Trophoblast cell (in vitro differentiated cells and primary cell): Measurements from ENCODE around the gene DGKZ.

Source experiments
- DNase-seq, 2 donors: peaks; one replicate each; pipeline ENCODE4 v3.0.0-alpha.2; 2016
- H2AFZ ChIP-seq: 2 replicates; pipeline ENCODE4 v1.6.1; 2013; ENCODE audit warnings: low read length, moderate library complexity, mild to moderate bottlenecking; ENCODE audit not compliant: insufficient read depth, poor library complexity
- H2AK5ac ChIP-seq: 2 replicates; pipeline ENCODE4 v1.6.1; 2013; ENCODE audit warnings: mild to moderate bottlenecking, low read length
- H2BK120ac ChIP-seq: 2 replicates; pipeline ENCODE4 v1.6.1; 2013; ENCODE audit warnings: low read length, mild to moderate bottlenecking, moderate library complexity; ENCODE audit not compliant: insufficient read depth, poor library complexity
- H2BK12ac ChIP-seq: 2 replicates; pipeline ENCODE4 v1.6.1; 2013; ENCODE audit warnings: mild to moderate bottlenecking, low read length, moderate library complexity
- H2BK5ac ChIP-seq: 2 replicates; pipeline ENCODE4 v1.6.1; 2013; ENCODE audit warnings: low read length, low read depth, moderate library complexity, mild to moderate bottlenecking; ENCODE audit not compliant: poor library complexity
- H3K14ac ChIP-seq: 2 replicates; pipeline ENCODE4 v1.6.1; 2013; ENCODE audit warnings: mild to moderate bottlenecking, low read length
- H3K18ac ChIP-seq: 2 replicates; pipeline ENCODE4 v1.6.1; 2013; ENCODE audit warnings: mild to moderate bottlenecking, low read length
- H3K23ac ChIP-seq: 2 replicates; pipeline ENCODE4 v1.6.1; 2013; ENCODE audit warnings: low read length
- H3K27ac ChIP-seq: 2 replicates; pipeline ENCODE4 v1.5.1; 2013; ENCODE audit warnings: low read depth, mild to moderate bottlenecking, inconsistent platforms, low read length, moderate library complexity
- H3K27me3 ChIP-seq: 2 replicates; pipeline ENCODE4 v1.6.1; 2013; ENCODE audit warnings: inconsistent platforms, mild to moderate bottlenecking, low read length, moderate library complexity; ENCODE audit not compliant: insufficient read depth
- H3K36me3 ChIP-seq, 2 experiments: 1 replicate in 1 of 2; 2 replicates in 1 of 2; pipeline ENCODE4 v1.6.1; 2013; ENCODE audit warnings: low read length in 2 of 2, mild to moderate bottlenecking in 2 of 2, moderate library complexity in 1 of 2; ENCODE audit not compliant: insufficient read depth in 2 of 2, control insufficient read depth in 1 of 2
- H3K4ac ChIP-seq: 2 replicates; pipeline ENCODE4 v1.6.1; 2013; ENCODE audit warnings: low read depth, mild to moderate bottlenecking, low read length, moderate library complexity
- H3K4me1 ChIP-seq, 2 experiments: 1 replicate in 1 of 2; 2 replicates in 1 of 2; pipeline ENCODE4 v1.6.1; 2013; ENCODE audit warnings: low read length in 2 of 2, mild to moderate bottlenecking in 2 of 2, moderate library complexity in 1 of 2; ENCODE audit not compliant: insufficient read depth in 2 of 2, control insufficient read depth in 1 of 2
- H3K4me2 ChIP-seq: 2 replicates; pipeline ENCODE4 v1.6.1; 2013; ENCODE audit warnings: inconsistent platforms, mild to moderate bottlenecking, low read length, moderate library complexity
- H3K4me3 ChIP-seq: 2 replicates; pipeline ENCODE4 v1.5.1; 2013; ENCODE audit warnings: mild to moderate bottlenecking, low read depth, low read length, inconsistent platforms
- H3K79me1 ChIP-seq: one replicate; pipeline ENCODE4 v1.6.1; 2013; ENCODE audit warnings: low read length
- H3K79me2 ChIP-seq: 2 replicates; pipeline ENCODE4 v1.6.1; 2013; ENCODE audit warnings: low read length, mild to moderate bottlenecking; ENCODE audit not compliant: control insufficient read depth, insufficient read depth, poor library complexity
- H3K9ac ChIP-seq: 2 replicates; pipeline ENCODE4 v1.6.1; 2013; ENCODE audit warnings: mild to moderate bottlenecking, low read length
- H3K9me3 ChIP-seq: 2 replicates; pipeline ENCODE4 v1.6.1; 2013; ENCODE audit warnings: low read depth, mild to moderate bottlenecking, control low read depth, inconsistent platforms, low read length; ENCODE audit not compliant: insufficient read depth
- H4K12ac ChIP-seq: 2 replicates; pipeline ENCODE4 v1.6.1; 2013; ENCODE audit warnings: low read depth, mild to moderate bottlenecking, low read length, moderate library complexity
- H4K8ac ChIP-seq: 2 replicates; pipeline ENCODE4 v1.6.1; 2013; ENCODE audit warnings: low read depth, mild to moderate bottlenecking, low read length, moderate library complexity
- H4K91ac ChIP-seq: one replicate; pipeline ENCODE4 v1.6.1; 2013; ENCODE audit warnings: low read depth, mild to moderate bottlenecking, low read length, moderate library complexity
- WGBS: extraction: QIAGEN DNeasy Blood & Tissue Kit; methylation state at CpG from one replicate; pipeline ENCODE4 v1.1.7; 2013; ENCODE audit warnings: missing lambda C conversion rate; ENCODE audit not compliant: insufficient read length, insufficient coverage; ENCODE audit errors: extremely low coverage; 5-methylcytosine and 5-hydroxymethylcytosine counted together

Gene DGKZ

DNA sequence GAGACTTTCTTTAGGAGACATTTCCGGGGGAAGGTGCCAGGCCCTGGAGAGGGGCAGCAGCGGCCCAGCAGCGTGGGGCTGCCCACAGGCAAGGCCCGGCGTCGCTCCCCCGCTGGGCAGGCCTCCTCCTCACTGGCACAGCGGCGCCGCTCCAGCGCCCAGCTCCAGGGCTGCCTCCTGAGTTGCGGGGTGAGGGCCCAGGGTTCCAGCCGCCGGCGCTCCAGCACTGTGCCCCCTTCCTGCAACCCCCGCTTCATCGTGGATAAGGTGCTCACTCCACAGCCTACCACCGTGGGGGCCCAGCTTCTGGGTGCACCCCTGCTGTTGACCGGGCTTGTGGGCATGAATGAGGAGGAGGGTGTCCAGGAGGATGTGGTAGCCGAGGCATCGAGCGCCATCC lies 19.0 kb downstream of the DGKZ start:
- no peak overlapping the region for H3K23ac ChIP-seq
- H3K4ac ChIP-seq, result no peak overlapping the region
- H3K27me3 ChIP-seq, result no peaks in the 10 kb centered on the region
- no CpG with 5 or more reads among the region's 22 CpGs for WGBS
- no peak overlapping the region for H4K12ac ChIP-seq
- H2BK120ac ChIP-seq, result no peak overlapping the region
- no peak overlapping the region for H3K27ac ChIP-seq
- peaks cover 7 to 15% of the 10 kb centered on the region in 2 experiments for H3K4me1 ChIP-seq
- no peak overlapping the region for H4K91ac ChIP-seq
- H2AK5ac ChIP-seq, result no peak overlapping the region
- no peak overlapping the region for H2BK5ac ChIP-seq
- DNase-seq, result no peak
- H2BK12ac ChIP-seq, result no peak overlapping the region
- H3K9me3 ChIP-seq, result no peaks in the 10 kb centered on the region
- H3K18ac ChIP-seq, result no peak overlapping the region
- H3K36me3 ChIP-seq, result peaks cover 31 to 37% of the 10 kb centered on the region in 2 experiments
- no peak overlapping the region for H3K9ac ChIP-seq
- H2AFZ ChIP-seq, result no peak overlapping the region
- no peak overlapping the region for H3K4me2 ChIP-seq
- H3K79me2 ChIP-seq, result peaks cover 2% of the 10 kb centered on the region
- no peak overlapping the region for H4K8ac ChIP-seq
- no peak overlapping the region for H3K4me3 ChIP-seq
- H3K79me1 ChIP-seq, result no peaks in the 10 kb centered on the region
- H3K14ac ChIP-seq, result no peak overlapping the region

DNA sequence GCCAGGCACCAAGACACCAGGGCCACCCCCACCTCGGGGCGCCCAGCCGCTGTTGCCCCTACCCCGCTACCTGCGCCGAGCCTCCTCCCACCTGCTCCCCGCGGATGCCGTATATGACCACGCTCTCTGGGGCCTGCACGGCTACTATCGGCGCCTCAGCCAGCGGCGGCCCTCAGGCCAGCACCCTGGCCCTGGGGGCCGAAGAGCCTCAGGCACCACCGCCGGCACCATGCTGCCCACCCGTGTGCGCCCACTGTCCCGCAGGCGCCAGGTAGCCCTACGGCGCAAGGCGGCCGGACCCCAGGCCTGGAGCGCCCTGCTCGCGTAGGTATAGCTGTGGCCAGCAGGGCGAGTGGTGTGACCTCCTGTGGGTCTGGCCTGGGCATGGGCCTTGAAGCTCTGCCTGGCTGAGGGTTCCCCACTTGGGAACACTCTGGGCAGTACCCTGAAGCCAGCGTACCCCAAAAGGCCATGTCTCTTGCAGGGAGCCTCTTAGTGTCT lies 19.4 kb downstream of the DGKZ start:
- Histone ChIP-seq H3K27ac (no peak overlapping the region), H3K4me3 (no peak overlapping the region), H3K27me3 (no peaks in the 10 kb centered on the region), H4K12ac (no peak overlapping the region), H3K79me1 (no peaks in the 10 kb centered on the region), H2BK5ac (no peak overlapping the region), H2BK120ac (no peak overlapping the region), H2AFZ (no peak overlapping the region), H3K23ac (no peak overlapping the region), H3K36me3 (peaks cover 35 to 41% of the 10 kb centered on the region in 2 experiments), H3K4ac (no peak overlapping the region), H2BK12ac (no peak overlapping the region), H4K8ac (no peak overlapping the region), H3K79me2 (peaks cover 2% of the 10 kb centered on the region), H2AK5ac (no peak overlapping the region), H3K9me3 (no peaks in the 10 kb centered on the region), H3K18ac (no peak overlapping the region), H3K14ac (no peak overlapping the region), H3K4me1 (peaks cover 7 to 15% of the 10 kb centered on the region in 2 experiments), H3K9ac (no peak overlapping the region), H3K4me2 (no peak overlapping the region), H4K91ac (no peak overlapping the region)
- DNase-seq, result no peak
- no CpG with 5 or more reads among the region's 31 CpGs for WGBS

DNA sequence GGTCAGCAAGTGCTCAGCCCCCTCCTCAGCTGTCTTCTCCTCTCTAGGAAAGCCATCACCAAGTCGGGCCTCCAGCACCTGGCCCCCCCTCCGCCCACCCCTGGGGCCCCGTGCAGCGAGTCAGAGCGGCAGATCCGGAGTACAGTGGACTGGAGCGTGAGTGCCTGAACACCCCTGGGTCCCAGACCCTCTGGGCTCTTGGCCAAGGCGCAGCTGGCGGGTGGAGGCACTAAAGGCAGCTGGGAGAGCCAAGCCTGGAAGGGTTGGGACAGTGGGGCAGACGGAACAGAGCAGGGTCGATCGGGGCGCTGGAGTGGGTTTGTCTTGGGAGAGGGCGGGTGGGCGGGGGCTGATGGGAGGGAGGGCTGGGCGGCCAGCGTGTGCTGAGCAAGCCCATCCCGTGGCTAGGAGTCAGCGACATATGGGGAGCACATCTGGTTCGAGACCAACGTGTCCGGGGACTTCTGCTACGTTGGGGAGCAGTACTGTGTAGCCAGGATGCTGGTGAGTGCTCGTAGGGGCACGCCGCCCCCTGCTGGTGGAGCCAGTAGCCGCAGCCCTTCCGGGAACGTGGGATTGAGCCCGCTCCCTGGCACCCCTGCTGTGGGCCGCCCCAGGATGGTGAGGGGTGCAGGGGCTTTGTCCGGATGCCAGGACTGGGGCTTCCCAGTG lies 20.1 kb downstream of the DGKZ start:
- H2AK5ac ChIP-seq, result no peak overlapping the region

DNA sequence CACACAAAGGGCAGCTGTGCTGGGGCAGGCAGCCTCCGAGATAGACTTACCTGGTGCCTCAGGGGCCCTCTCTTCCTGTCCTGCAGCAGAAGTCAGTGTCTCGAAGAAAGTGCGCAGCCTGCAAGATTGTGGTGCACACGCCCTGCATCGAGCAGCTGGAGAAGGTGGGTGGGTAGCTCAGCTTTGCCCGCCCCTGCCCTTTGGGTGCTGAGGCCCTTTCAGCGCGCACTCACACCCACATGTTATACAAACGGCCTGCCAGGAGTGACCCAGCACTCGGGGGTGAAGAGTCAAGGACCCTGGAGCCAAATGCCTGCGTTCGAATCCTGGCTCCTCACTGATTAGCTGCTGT lies 20.6 kb downstream of the DGKZ start:
- Histone ChIP-seq H3K79me2 (peaks cover 2% of the 10 kb centered on the region), H4K12ac (no peak overlapping the region), H2AK5ac (no peak overlapping the region), H3K4me3 (no peak overlapping the region), H3K27me3 (no peaks in the 10 kb centered on the region), H3K4ac (no peak overlapping the region), H2BK12ac (no peak overlapping the region), H4K8ac (no peak overlapping the region), H3K36me3 (peaks cover 47 to 49% of the 10 kb centered on the region in 2 experiments), H3K79me1 (no peaks in the 10 kb centered on the region), H2BK5ac (no peak overlapping the region), H3K23ac (no peak overlapping the region), H4K91ac (no peak overlapping the region), H3K4me1 (peaks cover 4 to 12% of the 10 kb centered on the region in 2 experiments), H2BK120ac (no peak overlapping the region), H3K14ac (no peak overlapping the region), H2AFZ (no peak overlapping the region), H3K9ac (no peak overlapping the region), H3K9me3 (no peaks in the 10 kb centered on the region), H3K4me2 (no peak overlapping the region), H3K18ac (no peak overlapping the region), H3K27ac (no peak overlapping the region)
- no peak for DNase-seq
- WGBS, result no CpG with 5 or more reads among the region's 12 CpGs

More for the DNA sequence above, 20.1 kb downstream of the DGKZ start:
- Histone ChIP-seq H3K79me1 (no peaks in the 10 kb centered on the region), H3K79me2 (peaks cover 2% of the 10 kb centered on the region), H3K23ac (no peak overlapping the region), H2BK120ac (no peak overlapping the region), H4K91ac (no peak overlapping the region), H2BK12ac (no peak overlapping the region), H2AFZ (no peak overlapping the region), H4K12ac (no peak overlapping the region), H3K36me3 (peaks cover 42 to 44% of the 10 kb centered on the region in 2 experiments), H2BK5ac (no peak overlapping the region), H4K8ac (no peak overlapping the region), H3K14ac (no peak overlapping the region), H3K9ac (no peak overlapping the region), H3K4ac (no peak overlapping the region), H3K27me3 (no peaks in the 10 kb centered on the region), H3K27ac (no peak overlapping the region), H3K9me3 (no peaks in the 10 kb centered on the region), H3K4me3 (no peak overlapping the region), H3K4me1 (peaks cover 4 to 15% of the 10 kb centered on the region in 2 experiments), H3K4me2 (no peak overlapping the region), H3K18ac (no peak overlapping the region)
- no CpG with 5 or more reads among the region's 32 CpGs for WGBS
- DNase-seq, result no peak
